ENCODE data around the gene PRKAG2.

The PRKAG2 gene

GRCh38 chr7:151857412-151857811, 19.5 kb downstream of the PRKAG2 start:
- Mint-ChIP-seq H3K27ac (no peak overlapping the region), H3K27me3 (no peaks in the 10 kb centered on the region), H3K36me3 (peaks cover 3% of the 10 kb centered on the region), H3K9me3 (no peaks in the 10 kb centered on the region), H3K4me3 (no peak overlapping the region), H3K4me1 (peaks cover 53% of the 10 kb centered on the region)
- ATAC-seq = no peak

GRCh38 chr7:151856516-151856915, 20.4 kb downstream of the PRKAG2 start:
- H3K27ac Mint-ChIP-seq = peak overlapping the region; percentile 7
- peaks cover 52% of the 10 kb centered on the region for H3K4me1 Mint-ChIP-seq
- H3K27me3 Mint-ChIP-seq = no peaks in the 10 kb centered on the region
- H3K4me3 Mint-ChIP-seq = no peak overlapping the region
- ATAC-seq = no peak
- H3K9me3 Mint-ChIP-seq = no peaks in the 10 kb centered on the region
- peaks cover 3% of the 10 kb centered on the region for H3K36me3 Mint-ChIP-seq

GRCh38 chr7:151856098-151856497, 20.8 kb downstream of the PRKAG2 start:
- Mint-ChIP-seq H3K27ac (peak overlapping the region; percentile 7), H3K4me3 (no peak overlapping the region), H3K4me1 (peaks cover 52% of the 10 kb centered on the region), H3K9me3 (no peaks in the 10 kb centered on the region), H3K36me3 (peaks cover 3% of the 10 kb centered on the region), H3K27me3 (no peaks in the 10 kb centered on the region)
- no peak for ATAC-seq

- no peak overlapping the region for H3K4me3 Mint-ChIP-seq
- H3K4me1 Mint-ChIP-seq = peaks cover 53% of the 10 kb centered on the region
- no peak for ATAC-seq
- H3K36me3 Mint-ChIP-seq = peaks cover 3% of the 10 kb centered on the region
- peak overlapping the region; percentile 38 for H3K27ac Mint-ChIP-seq
- no peaks in the 10 kb centered on the region for H3K27me3 Mint-ChIP-seq
- H3K9me3 Mint-ChIP-seq = no peaks in the 10 kb centered on the region
Measured at GRCh38 chr7:151854720-151855071, 22.2 kb downstream of the PRKAG2 start.

GRCh38 chr7:151853896-151854719, 22.8 kb downstream of the PRKAG2 start:
- Mint-ChIP-seq H3K27me3 (no peaks in the 10 kb centered on the region), H3K4me3 (no peak overlapping the region), H3K27ac (peak overlapping the region; percentile 38), H3K4me1 (peaks cover 55% of the 10 kb centered on the region), H3K36me3 (peaks cover 3% of the 10 kb centered on the region), H3K9me3 (no peaks in the 10 kb centered on the region)
- no peak for ATAC-seq

- ATAC-seq = no peak
- peaks cover 46% of the 10 kb centered on the region for H3K4me1 Mint-ChIP-seq
- H3K36me3 Mint-ChIP-seq = peaks cover 3% of the 10 kb centered on the region
- no peaks in the 10 kb centered on the region for H3K9me3 Mint-ChIP-seq
- peak overlapping the region; percentile 66 for H3K27ac Mint-ChIP-seq
- H3K27me3 Mint-ChIP-seq = no peaks in the 10 kb centered on the region
- no peak overlapping the region for H3K4me3 Mint-ChIP-seq
Measured at GRCh38 chr7:151852486-151853396, 24.2 kb downstream of the PRKAG2 start.

GRCh38 chr7:151851782-151852181, 25.1 kb downstream of the PRKAG2 start:
- Mint-ChIP-seq H3K27me3 (no peaks in the 10 kb centered on the region), H3K36me3 (no peaks in the 10 kb centered on the region), H3K4me3 (peak overlapping the region; percentile 78), H3K4me1 (peaks cover 41% of the 10 kb centered on the region), H3K9me3 (no peaks in the 10 kb centered on the region), H3K27ac (peak overlapping the region; percentile 96)
- ATAC-seq = no peak

GRCh38 chr7:151851145-151851751, 25.7 kb downstream of the PRKAG2 start:
- no peaks in the 10 kb centered on the region for H3K36me3 Mint-ChIP-seq
- peak; percentile 79 for ATAC-seq
- peak overlapping the region; percentile 96 for H3K27ac Mint-ChIP-seq
- H3K4me3 Mint-ChIP-seq = peak overlapping the region; percentile 78
- H3K4me1 Mint-ChIP-seq = peaks cover 41% of the 10 kb centered on the region
- H3K9me3 Mint-ChIP-seq = no peaks in the 10 kb centered on the region
- no peaks in the 10 kb centered on the region for H3K27me3 Mint-ChIP-seq

- Mint-ChIP-seq H3K36me3 (no peaks in the 10 kb centered on the region), H3K27me3 (no peaks in the 10 kb centered on the region), H3K4me3 (peak overlapping the region; percentile 78), H3K4me1 (peaks cover 41% of the 10 kb centered on the region), H3K9me3 (no peaks in the 10 kb centered on the region), H3K27ac (peak overlapping the region; percentile 96)
- no peak for ATAC-seq
Measured at GRCh38 chr7:151850491-151851124, 26.3 kb downstream of the PRKAG2 start.

GRCh38 chr7:151849879-151850260, 27.0 kb downstream of the PRKAG2 start:
- Mint-ChIP-seq H3K36me3 (no peaks in the 10 kb centered on the region), H3K4me3 (no peak overlapping the region), H3K27ac (peak overlapping the region; percentile 96), H3K9me3 (no peaks in the 10 kb centered on the region), H3K27me3 (no peaks in the 10 kb centered on the region), H3K4me1 (peaks cover 46% of the 10 kb centered on the region)
- ATAC-seq = no peak

- no peaks in the 10 kb centered on the region for H3K9me3 Mint-ChIP-seq
- peak overlapping the region; percentile 96 for H3K27ac Mint-ChIP-seq
- H3K4me3 Mint-ChIP-seq = no peak overlapping the region
- no peak for ATAC-seq
- H3K36me3 Mint-ChIP-seq = no peaks in the 10 kb centered on the region
- H3K27me3 Mint-ChIP-seq = no peaks in the 10 kb centered on the region
- H3K4me1 Mint-ChIP-seq = peaks cover 43% of the 10 kb centered on the region
Measured at GRCh38 chr7:151849008-151849878, 27.7 kb downstream of the PRKAG2 start.

- Mint-ChIP-seq H3K9me3 (no peaks in the 10 kb centered on the region), H3K27me3 (no peaks in the 10 kb centered on the region), H3K36me3 (no peaks in the 10 kb centered on the region), H3K4me3 (no peak overlapping the region), H3K4me1 (peaks cover 37% of the 10 kb centered on the region), H3K27ac (no peak overlapping the region)
- ATAC-seq = no peak
Measured at GRCh38 chr7:151847681-151848081, 29.2 kb downstream of the PRKAG2 start.

GRCh38 chr7:151847136-151847535, 29.8 kb downstream of the PRKAG2 start:
- Mint-ChIP-seq H3K36me3 (no peaks in the 10 kb centered on the region), H3K9me3 (no peaks in the 10 kb centered on the region), H3K27ac (no peak overlapping the region), H3K4me3 (no peak overlapping the region), H3K4me1 (peaks cover 37% of the 10 kb centered on the region), H3K27me3 (no peaks in the 10 kb centered on the region)
- no peak for ATAC-seq

All from stimulated activated memory B cell treated with anti-CD40 and anti-IgM and Interleukin-4, amounts not matched to agents 10 μg/mL and 1 μg/mL and 100 μg/mL, for 72 hours (primary cell).